ENCODE measurements around the gene PTGFRN.
"Not testable (repeated sequence)": the region's sequence is repeated elsewhere in the genome, so short reads cannot be mapped to it uniquely, and the experiment has no call there.

PTGFRN gene

GRCh38 chr1:116909512-116910378, at the start of gene PTGFRN:
Gene PTGFRN, plus strand, starts transcription at chr1:116909916. Its CDS starts 288 bp downstream, at chr1:116910204.
- DNase-seq: peak in 34 of 56 donors; percentile 14 to 81 (median 49)

GRCh38 chr1:116860167-116860566, 49.5 kb upstream of the PTGFRN start:
- DNase-seq: not testable (repeated sequence)

DNA sequence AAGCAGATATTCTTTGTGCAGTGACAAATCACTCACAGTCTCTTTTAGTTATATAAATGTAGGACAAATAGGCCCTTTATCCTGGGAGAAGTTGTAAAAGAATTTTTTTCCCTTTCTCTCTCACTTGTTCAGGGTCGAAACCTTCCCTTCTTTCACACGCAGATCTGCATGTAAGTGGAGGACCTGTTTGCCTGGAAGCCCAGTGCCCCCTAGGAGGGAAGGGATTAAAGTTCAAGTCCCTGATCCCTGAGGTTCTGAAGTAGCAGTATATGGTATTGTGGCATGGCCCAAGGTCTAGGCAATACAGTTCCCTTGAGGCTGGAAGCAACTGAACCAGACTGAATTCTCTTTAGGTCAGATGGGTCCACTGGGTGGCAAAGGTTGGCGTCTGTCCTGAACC, 48.6 kb upstream of the PTGFRN start:
- DNase-seq: no peak

- DNase-seq: not testable (repeated sequence)
Observed at GRCh38 chr1:116863031-116863430, 46.7 kb upstream of the PTGFRN start.

GRCh38 chr1:116866478-116866877, 43.2 kb upstream of the PTGFRN start:
- DNase-seq: not testable (repeated sequence)

GRCh38 chr1:116868385-116868784, 41.3 kb upstream of the PTGFRN start:
- no peak for DNase-seq

DNA sequence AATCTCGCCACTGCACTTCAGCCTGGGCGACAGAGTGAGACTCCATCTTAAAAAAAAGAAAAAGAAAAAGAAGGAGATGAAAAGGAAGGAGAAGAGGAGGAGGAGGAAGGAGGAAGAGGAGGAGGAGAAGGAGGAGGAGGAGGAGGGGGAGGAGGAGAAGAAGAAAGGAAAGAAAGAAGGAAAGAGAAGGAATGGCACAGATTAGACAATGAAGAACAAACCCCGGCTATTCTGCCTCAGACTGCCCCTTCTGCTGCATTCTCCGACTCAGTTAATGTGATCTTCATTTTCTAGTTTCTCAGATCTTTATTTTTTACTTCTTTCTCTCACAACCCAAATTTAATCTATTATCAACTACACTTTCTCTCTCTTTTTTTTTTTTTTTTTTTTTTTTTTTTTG, 40.1 kb upstream of the PTGFRN start:
- DNase-seq: no peak

- no peak for DNase-seq
Observed at GRCh38 chr1:116870300-116870699, 39.4 kb upstream of the PTGFRN start.

GRCh38 chr1:116871779-116872146, 38.0 kb upstream of the PTGFRN start:
- DNase-seq: no peak

DNA sequence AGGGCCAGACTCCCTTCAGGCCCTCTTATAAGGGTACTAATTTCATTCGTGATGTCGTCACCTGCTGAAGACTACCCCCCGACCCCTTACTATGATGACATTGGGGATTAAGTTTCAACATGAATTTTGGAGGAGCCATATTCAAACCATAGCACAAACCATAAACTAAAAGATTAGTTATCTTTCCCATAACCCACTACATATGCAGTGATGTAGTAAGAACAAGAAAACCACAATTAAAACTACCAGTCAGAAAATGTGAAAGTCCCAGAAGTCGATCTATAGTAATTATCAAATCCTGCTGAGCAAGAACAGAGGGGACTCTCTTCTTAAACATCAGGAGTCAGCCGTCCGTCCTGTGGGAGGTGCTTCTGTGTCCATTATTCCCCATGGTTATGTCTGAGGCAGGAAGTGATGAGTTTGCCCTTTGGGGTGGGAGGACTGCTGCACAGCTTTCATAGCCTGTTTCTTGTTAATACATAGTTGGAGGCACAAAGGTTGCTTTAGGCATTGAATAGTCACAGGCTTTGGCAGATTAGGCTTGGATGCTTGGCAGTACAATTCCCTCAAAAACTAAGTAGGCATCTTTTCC, 35.9 kb upstream of the PTGFRN start:
- DNase-seq: no peak

DNA sequence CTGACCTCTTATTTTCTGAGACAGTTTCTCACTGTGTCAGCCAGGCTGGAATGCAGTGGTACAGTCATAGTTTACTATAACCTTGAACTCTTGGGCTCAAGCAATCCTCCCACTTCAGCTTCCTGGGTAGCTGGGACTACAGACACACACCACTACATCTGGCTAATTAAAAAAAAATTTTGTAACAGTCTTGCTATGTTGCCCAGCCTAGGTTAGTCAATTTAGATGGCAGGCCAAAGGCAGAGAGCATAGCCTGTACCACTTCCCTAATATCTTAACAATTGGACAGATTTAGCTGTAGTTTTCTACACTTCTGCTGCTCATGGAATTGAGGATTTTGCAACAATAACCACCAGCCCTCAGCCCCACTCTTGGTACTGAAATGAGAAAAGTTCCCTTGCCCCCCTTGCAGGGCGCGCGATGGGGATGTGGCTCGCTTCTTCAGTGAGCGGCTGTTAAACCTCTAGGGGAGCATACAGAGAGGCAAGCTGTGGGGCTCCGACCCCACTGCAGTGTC, 34.9 kb upstream of the PTGFRN start:
- DNase-seq: no peak

DNA sequence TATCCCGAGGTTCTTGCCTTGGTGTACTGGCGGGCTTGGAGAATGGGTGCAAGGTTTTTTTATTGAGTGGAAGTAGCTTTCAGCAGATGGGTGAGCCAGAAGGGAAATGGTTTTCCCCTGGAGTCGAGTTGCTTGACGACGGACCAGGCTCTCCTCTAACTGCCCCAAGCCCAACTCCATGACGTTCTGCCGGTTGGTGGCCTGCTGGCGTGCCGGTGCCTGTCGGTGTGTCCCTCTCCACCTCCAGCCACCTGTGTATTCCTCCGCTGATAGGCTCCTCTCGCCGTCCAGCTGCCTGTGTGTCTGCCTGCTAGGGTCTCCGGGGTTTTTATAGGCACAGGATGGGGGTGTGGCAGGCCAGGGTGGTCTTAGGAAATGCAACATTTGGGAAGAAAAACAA, 34.3 kb upstream of the PTGFRN start:
- DNase-seq: no peak

GRCh38 chr1:116875946-116876345, 33.8 kb upstream of the PTGFRN start:
- DNase-seq: not testable (repeated sequence)

DNA sequence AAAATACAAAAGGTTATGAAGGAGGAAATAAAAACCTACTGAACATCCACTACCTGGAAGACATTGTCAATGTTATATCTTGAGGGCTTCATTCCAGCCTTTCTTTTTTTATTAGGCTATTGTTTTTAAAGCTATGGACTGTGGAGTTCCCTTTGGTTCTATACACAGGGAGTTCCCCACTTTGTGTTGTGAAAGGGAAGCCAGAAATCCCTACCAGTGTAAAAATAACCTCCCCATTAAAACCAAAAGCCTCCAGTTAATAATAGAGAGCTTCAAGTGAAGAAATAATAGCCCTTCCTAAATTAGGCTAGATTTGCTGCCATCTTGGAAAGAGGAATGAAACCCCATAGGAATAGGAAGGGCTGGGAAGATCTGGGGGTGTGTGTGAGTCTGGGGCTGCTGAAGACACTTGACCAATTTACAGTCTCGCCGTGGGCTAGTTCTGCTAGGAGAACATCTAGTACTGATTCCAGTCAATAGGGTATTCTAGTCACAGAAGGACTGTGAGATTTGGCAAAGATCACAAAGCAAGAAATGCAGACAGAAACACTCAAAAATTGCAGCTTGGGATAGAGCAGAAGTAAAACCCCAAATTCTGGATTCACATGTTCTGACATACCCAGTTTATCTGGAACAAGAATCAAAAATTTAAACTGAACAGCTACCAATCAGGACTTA, 32.4 kb upstream of the PTGFRN start:
- no peak for DNase-seq

DNA sequence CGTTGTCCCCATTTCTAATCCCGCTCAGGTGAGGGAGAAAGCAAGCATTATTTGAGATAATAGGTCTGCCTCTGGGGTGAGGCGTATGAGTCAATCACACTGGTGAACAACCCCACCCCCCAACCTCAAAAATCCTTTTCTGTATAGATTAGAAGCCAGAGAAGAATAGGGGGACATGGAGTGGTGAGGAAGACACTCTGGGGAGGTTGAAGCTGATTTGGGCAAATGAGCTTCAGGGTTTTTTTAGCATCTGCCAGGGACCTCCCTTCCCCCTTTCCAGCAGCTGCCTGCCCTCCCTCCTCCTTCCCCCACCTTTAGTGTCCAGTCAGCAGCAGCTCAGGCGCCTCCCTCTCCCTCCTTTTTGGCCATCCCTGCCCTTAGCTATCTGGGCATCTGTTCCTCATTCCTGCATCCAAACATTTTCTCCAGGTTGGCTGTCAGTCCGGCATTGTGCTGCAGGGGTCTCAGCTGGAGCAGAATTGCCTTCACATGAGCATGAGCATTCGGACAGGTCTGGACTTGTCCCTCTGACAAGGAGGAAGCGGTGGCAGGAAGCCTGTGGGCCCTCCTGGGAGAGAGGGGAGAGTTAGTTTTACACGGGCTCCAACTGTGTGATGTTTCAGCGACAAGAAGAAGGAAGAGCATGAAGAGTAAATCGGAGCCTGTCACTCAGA, 30.8 kb upstream of the PTGFRN start:
- DNase-seq: peak in 28 of 56 donors; percentile 4 to 53 (median 26)

DNA sequence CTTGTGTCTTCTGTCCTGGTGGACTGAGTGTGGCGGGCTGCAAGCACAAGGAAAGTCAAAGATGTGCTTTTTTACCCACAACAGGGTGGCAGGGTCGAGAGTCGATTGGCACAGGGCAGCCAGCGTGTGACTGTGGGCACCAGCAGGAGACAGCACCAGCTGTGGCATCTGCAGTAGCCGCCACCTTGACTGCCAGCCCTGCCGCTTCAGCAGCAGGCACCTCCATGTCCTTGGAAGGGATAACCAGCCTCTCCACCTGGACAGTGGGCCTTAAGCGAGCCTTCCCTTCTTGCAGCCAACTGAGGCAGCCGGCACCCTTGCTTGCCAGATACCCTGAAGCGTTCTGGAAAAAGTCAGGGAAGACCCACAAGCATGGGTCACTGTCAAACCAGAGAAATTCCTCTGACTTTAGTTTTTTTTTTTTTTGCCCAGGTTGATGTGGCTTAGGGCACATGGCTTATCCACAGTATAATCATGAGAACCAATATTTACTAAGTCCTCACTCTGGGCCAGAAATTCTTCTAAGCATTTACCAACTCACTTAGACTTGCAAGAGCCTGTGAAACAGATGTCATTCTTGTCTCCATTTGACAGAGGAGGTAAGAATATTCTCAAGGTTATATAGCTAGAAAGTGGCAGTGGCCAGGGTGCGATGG, 30.1 kb upstream of the PTGFRN start:
- peak in 2 of 56 donors; percentile 18 to 25 for DNase-seq

GRCh38 chr1:116880917-116881316, 28.8 kb upstream of the PTGFRN start:
- no peak for DNase-seq

DNA sequence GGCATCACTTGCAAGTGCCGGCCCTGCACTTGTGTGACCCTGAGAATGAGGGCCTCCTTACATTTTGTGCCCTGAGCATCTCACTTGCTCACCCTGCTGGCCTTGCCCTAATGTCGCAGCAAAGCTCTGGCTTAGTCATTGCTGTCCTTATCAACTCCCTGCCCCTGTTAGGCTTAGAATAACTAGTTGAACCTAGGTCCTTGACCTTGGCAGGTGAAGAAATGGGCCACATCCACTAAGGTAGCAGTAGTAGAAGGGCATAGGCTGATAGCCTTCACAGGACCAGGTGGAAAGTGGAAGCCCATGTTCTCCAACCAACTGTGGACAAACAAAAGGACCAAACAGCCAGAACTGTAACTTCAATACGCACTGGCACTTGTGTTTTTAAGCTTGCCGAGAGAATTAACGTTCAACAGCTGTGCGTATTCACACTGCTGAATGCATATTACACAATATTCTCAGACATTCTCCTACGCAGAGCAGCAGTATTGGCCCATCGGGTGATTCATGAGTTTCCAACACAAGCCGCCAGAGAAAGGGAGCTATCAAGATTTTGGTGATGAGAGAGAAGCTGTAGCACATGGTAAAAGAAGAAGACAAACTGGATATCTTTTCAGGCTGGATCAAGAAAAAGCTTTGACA, 27.7 kb upstream of the PTGFRN start:
- peak in 17 of 56 donors; percentile 1 to 59 (median 11) for DNase-seq

- DNase-seq: no peak
Observed at GRCh38 chr1:116882866-116883265, 26.9 kb upstream of the PTGFRN start.

DNA sequence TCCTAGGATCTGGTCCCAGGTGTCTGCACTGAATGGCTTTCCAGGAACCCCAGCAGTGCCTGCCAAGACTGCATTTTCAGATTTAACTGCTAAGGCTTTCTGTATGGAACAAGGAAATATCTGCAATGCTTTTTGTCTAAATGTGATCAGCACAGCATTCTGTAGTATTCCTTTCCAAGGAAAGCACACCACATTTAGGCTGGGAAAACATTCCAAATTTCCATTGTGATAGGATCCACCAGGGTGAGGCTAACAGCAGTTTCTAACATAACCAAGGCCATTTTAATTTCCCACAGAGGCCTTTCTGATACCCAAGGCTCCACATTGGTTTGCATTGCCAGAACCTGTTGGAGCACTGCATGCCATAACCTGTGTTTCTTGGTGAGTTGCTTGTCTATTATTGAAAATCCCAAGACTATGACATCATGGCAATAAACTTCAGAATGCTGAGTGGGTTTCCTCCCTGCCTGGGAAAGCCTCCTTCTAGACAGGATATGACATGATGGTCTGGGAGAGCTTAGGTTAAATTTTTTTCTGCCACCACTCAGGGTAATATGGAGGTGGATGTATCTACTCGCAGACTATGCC, 23.3 kb upstream of the PTGFRN start:
- no peak for DNase-seq

Measured in nucleus accumbens (tissue), 56 donors.